Peyer's patch (tissue), 4 donors: ENCODE data around the gene GRIA4.

Experiments
- POLR2A ChIP-seq, 2 donors: fragments of 450-650 bp; IDR thresholded peaks; one replicate each; pipeline ENCODE4 v1.5.1; 2017; ENCODE audit warnings: antibody characterized with exemption in 2 of 2, mild to moderate bottlenecking in 2 of 2, moderate library complexity in 2 of 2
- TF ChIP-seq, protein P1 (sequence below), 6 experiments: fragments of 450-650 bp in 4 of 6; fragments of 200-600 bp in 2 of 6; sonication (generic) in 1 of 6; IDR thresholded peaks; one replicate each; pipeline ENCODE4 v1.5.1; 2017 to 2019; ENCODE audit warnings: antibody characterized with exemption in 6 of 6, mild to moderate bottlenecking in 3 of 6, moderate library complexity in 1 of 6

DNA sequence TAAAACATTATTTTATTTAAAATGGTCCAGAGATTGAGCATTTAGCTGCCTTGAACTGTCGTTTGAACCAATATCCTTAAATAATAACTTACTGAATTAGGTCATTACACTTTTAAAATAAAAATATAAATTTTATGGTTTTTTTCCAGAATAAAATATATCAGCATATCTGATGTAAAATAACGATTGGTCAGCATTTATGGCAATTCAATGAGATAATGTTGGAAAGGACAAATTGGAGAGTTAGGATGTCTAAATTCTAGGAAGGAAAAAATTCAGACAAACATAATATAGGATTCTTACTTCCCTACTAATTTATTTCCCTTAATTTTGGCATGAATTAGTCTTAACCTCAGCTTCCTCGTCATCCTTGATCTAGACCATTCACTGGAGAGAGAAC is 113.4 kb downstream of the GRIA4 start:
- TF ChIP-seq, protein P1, sequence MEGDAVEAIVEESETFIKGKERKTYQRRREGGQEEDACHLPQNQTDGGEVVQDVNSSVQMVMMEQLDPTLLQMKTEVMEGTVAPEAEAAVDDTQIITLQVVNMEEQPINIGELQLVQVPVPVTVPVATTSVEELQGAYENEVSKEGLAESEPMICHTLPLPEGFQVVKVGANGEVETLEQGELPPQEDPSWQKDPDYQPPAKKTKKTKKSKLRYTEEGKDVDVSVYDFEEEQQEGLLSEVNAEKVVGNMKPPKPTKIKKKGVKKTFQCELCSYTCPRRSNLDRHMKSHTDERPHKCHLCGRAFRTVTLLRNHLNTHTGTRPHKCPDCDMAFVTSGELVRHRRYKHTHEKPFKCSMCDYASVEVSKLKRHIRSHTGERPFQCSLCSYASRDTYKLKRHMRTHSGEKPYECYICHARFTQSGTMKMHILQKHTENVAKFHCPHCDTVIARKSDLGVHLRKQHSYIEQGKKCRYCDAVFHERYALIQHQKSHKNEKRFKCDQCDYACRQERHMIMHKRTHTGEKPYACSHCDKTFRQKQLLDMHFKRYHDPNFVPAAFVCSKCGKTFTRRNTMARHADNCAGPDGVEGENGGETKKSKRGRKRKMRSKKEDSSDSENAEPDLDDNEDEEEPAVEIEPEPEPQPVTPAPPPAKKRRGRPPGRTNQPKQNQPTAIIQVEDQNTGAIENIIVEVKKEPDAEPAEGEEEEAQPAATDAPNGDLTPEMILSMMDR (IDR thresholded peaks at IDR 0.05), result no peak
- TF ChIP-seq POLR2A (IDR thresholded peaks at IDR 0.05), result no peak
